IPS DF 6.9 (cell line): Measurements from ENCODE around the gene SPCS1.

Experiments used
- DNase-seq: peaks from one replicate; pipeline ENCODE4 v3.0.0-alpha.2; 2013; ENCODE audit warnings: low read depth, low spot score
- H3K27ac ChIP-seq: one replicate; pipeline ENCODE4 v1.5.1; 2013; ENCODE audit warnings: low read length, control low read depth
- H3K27me3 ChIP-seq: 2 replicates; pipeline ENCODE4 v1.6.1; 2013; ENCODE audit warnings: mild to moderate bottlenecking, low read length; ENCODE audit not compliant: control insufficient read depth, insufficient read depth
- H3K36me3 ChIP-seq: 2 replicates; pipeline ENCODE4 v1.6.1; 2013; ENCODE audit warnings: low read length; ENCODE audit not compliant: control insufficient read depth, insufficient read depth
- H3K4me1 ChIP-seq: 2 replicates; pipeline ENCODE4 v1.6.1; 2013; ENCODE audit warnings: low read length; ENCODE audit not compliant: control insufficient read depth, insufficient read depth
- H3K4me3 ChIP-seq: 2 replicates; pipeline ENCODE4 v1.5.1; 2013; ENCODE audit warnings: mild to moderate bottlenecking, low read length
- H3K9me3 ChIP-seq: 2 replicates; pipeline ENCODE4 v1.6.1; 2013; ENCODE audit warnings: low read length, inconsistent platforms; ENCODE audit not compliant: control insufficient read depth, insufficient read depth
- WGBS: extraction: QIAGEN DNeasy Blood & Tissue Kit; methylation state at CpG from one replicate; pipeline ENCODE4 v1.1.7; 2013; ENCODE audit warnings: mixed read lengths, missing lambda C conversion rate; ENCODE audit not compliant: insufficient read length, insufficient coverage; 5-methylcytosine and 5-hydroxymethylcytosine counted together

The SPCS1 gene

DNA sequence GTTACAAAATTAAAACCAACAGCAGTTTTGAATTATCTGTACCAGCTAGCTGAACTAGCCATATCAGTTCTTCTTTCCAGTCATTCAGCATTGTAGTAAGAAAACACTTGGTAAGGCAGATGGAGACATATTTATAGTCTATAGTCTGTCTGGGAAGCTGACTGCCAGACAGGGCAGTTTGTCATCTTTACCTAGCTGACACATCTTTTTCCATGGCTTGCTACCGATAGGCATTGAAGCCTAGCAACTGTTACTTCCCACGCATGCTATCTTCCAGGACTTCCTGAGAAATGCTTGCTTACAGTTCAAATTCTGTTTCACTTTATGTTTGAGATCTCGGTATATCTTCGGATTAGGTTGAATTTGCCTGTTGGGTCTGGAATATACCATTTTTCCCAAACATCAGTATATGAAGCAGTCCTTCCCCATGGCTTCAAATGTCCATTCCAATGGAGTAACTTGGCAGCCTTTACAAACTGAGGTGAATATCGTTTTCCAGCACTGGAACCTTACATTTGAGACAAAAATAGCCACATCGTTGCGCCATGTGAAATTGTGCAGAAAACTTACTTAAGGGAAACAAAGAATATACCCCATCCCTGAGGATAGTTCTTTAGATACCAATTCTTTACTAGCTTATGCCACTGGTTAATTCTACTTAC lies 11.2 kb upstream of the SPCS1 start:
- H3K4me1 ChIP-seq = no peaks in the 10 kb centered on the region
- H3K27me3 ChIP-seq = no peaks in the 10 kb centered on the region
- DNase-seq = no peak
- H3K36me3 ChIP-seq = peaks cover 47% of the 10 kb centered on the region
- H3K4me3 ChIP-seq = no peak overlapping the region
- WGBS = no CpG with 5 or more reads among the region's 7 CpGs
- H3K9me3 ChIP-seq = no peaks in the 10 kb centered on the region
- no peak overlapping the region for H3K27ac ChIP-seq

DNA sequence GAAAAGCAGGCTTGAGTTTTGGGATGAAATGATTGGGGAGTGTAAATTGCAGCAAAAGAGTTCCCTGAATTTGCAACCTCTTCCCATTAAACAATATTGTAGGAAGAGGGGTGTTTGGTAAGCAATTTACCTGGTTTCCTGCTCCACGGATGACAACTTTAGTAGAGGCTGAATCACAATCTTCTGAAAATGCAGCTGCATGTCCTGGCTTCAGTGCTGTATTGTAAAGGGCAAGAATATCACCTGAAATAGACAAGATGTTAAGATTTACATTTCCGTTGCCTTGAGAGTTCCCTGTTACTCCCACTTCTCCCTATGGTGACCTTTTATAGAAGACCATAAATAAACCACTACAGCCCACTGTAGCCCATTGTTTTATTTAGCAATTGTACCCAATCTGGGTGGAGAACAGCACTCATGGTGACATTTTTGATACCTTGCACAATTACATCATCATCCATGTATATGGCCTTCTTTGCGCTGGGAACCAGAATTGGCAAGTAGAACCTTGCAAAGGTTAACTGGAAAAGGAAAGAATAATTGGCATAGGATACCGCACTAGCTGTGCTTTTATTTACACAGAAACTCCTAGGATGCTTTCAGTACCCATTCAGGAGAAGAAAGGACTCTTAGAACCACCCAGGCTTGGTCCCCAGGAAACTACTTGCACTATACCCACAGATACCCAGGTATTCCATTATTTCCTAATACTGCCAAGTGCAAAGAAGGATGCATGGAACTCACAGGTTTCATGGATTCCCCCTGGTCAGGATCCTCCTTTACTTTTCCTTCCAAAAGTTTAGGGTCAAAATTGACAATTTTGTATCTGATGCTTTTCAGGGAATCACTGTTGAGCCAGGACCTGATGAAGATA lies 9.9 kb upstream of the SPCS1 start:
- WGBS = no CpG with 5 or more reads among the region's 4 CpGs
- no peaks in the 10 kb centered on the region for H3K4me1 ChIP-seq
- no peak for DNase-seq
- H3K4me3 ChIP-seq = no peak overlapping the region
- H3K9me3 ChIP-seq = no peaks in the 10 kb centered on the region
- peaks cover 38% of the 10 kb centered on the region for H3K36me3 ChIP-seq
- H3K27ac ChIP-seq = no peak overlapping the region
- H3K27me3 ChIP-seq = no peaks in the 10 kb centered on the region

DNA sequence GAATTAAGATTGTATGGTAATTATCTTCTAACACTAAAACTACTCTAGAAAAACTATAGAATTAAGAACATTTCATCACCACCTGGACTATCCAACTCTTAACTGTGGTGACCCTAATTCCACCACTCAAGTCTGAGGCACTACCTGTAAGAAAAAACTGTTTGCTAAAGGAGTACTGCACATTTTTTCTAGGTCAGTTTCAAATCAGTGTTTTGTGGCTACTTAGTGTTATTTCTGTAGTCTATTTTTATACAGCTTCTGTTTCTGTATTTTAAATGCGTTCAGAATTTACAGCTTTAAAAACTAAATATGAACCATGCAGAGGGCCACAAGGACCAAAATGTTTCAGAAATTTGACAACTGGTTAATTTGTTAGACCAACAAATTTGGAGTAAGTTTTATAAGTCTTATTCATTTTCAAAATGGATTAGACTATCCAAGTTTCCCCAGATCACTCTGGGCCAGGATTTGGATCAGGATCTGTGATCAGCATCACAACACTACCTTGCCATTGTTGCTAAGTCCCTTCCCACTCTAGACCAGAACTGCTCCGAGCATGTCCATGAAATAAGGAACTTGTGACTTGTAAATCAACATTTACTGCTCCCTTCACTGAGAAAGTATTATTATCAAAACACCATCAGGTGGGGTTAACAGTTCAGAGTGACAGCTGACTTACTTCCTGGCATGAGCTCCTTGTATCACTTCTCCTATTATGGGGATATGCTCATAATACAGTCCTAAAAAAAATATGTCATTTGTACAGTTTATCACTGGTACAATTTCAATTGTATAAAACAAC lies 8.9 kb upstream of the SPCS1 start:
- Histone ChIP-seq H3K36me3 (peaks cover 34% of the 10 kb centered on the region), H3K4me3 (no peak overlapping the region), H3K27ac (no peak overlapping the region), H3K9me3 (no peaks in the 10 kb centered on the region), H3K27me3 (no peaks in the 10 kb centered on the region), H3K4me1 (no peaks in the 10 kb centered on the region)
- DNase-seq = no peak
- WGBS = no CpG with 5 or more reads among the region's 2 CpGs

DNA sequence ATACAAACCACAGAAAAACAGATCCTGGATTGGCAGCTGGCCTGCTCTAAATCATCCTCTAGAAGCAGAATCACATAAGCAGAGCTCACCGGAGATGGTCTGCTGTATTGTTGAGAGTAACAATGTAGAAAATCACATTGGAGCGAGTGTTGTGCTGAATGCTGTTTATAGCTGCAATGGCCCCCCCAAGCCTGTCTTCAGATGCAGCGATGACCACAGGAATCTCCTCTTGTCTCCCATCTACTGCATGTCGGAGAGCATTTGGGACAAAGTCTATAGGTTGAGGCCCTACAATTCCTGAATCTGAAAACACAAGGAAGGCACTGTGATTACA lies 8.3 kb upstream of the SPCS1 start:
- Histone ChIP-seq H3K4me3 (no peak overlapping the region), H3K36me3 (peaks cover 33% of the 10 kb centered on the region), H3K9me3 (no peaks in the 10 kb centered on the region), H3K27me3 (no peaks in the 10 kb centered on the region), H3K27ac (no peak overlapping the region), H3K4me1 (no peaks in the 10 kb centered on the region)
- DNase-seq = no peak
- no CpG with 5 or more reads among the region's 4 CpGs for WGBS

GRCh38 chr3:52703341-52703740 lies 2.6 kb upstream of the SPCS1 start:
- no CpG with 5 or more reads among the region's 7 CpGs for WGBS
- no peaks in the 10 kb centered on the region for H3K9me3 ChIP-seq
- no peaks in the 10 kb centered on the region for H3K36me3 ChIP-seq
- no peak overlapping the region for H3K4me3 ChIP-seq
- no peak for DNase-seq
- no peaks in the 10 kb centered on the region for H3K4me1 ChIP-seq
- H3K27me3 ChIP-seq = no peaks in the 10 kb centered on the region
- H3K27ac ChIP-seq = no peak overlapping the region

- Histone ChIP-seq H3K36me3 (no peaks in the 10 kb centered on the region), H3K9me3 (no peaks in the 10 kb centered on the region), H3K27me3 (no peaks in the 10 kb centered on the region), H3K4me1 (no peaks in the 10 kb centered on the region), H3K27ac (no peak overlapping the region), H3K4me3 (peak overlapping the region; percentile 91; the same call in 1 of the 2 replicates)
- DNase-seq = no peak
- no CpG with 5 or more reads among the region's 22 CpGs for WGBS
These were observed 1.1 kb upstream of the SPCS1 start for GRCh38 chr3:52704611-52705437.

DNA sequence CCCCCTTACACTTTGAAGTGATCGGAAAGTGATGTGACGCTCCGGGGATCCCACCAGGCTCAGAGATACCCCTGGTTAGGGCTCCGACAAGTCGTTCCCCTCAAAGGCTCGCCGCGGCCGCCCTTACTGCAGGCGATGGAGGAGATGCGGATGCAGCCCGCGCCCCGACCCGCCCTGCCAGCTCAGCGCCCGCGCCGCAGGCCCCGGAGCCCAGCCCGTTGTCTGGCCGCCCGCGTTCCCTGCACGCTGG lies 543 bp upstream of the SPCS1 start:
- H3K27me3 ChIP-seq = no peaks in the 10 kb centered on the region
- no peaks in the 10 kb centered on the region for H3K36me3 ChIP-seq
- no CpG with 5 or more reads among the region's 25 CpGs for WGBS
- no peak for DNase-seq
- H3K9me3 ChIP-seq = no peaks in the 10 kb centered on the region
- no peaks in the 10 kb centered on the region for H3K4me1 ChIP-seq
- no peak overlapping the region for H3K27ac ChIP-seq
- H3K4me3 ChIP-seq = peak overlapping the region; percentile 91; the same call in 1 of the 2 replicates

- H3K27me3 ChIP-seq = no peaks in the 10 kb centered on the region
- H3K4me3 ChIP-seq = no peak overlapping the region
- no CpG with 5 or more reads among the region's 4 CpGs for WGBS
- DNase-seq = no peak
- H3K4me1 ChIP-seq = no peaks in the 10 kb centered on the region
- H3K9me3 ChIP-seq = no peaks in the 10 kb centered on the region
- no peaks in the 10 kb centered on the region for H3K36me3 ChIP-seq
- no peak overlapping the region for H3K27ac ChIP-seq
These were observed 1.7 kb downstream of the SPCS1 start for GRCh38 chr3:52707585-52707984.

GRCh38 chr3:52710512-52710911 lies 4.6 kb downstream of the SPCS1 start:
- no CpG with 5 or more reads among the region's 2 CpGs for WGBS
- no peaks in the 10 kb centered on the region for H3K9me3 ChIP-seq
- H3K4me1 ChIP-seq = no peaks in the 10 kb centered on the region
- H3K36me3 ChIP-seq = no peaks in the 10 kb centered on the region
- H3K4me3 ChIP-seq = no peak overlapping the region
- no peak overlapping the region for H3K27ac ChIP-seq
- DNase-seq = no peak
- H3K27me3 ChIP-seq = no peaks in the 10 kb centered on the region
